ENCODE measurements around the gene VSNL1.

The VSNL1 gene

GRCh38 chr2:17515652-17516051 is 24.8 kb upstream of the VSNL1 start:
- no peak overlapping the region for H3K4ac ChIP-seq (ENCODE audit: low read depth in 1 of 2, low read length in 2 of 2)
- H3K27me3 ChIP-seq (ENCODE audit: control insufficient read depth in 1 of 2, insufficient read depth in 1 of 2, low read length in 2 of 2): peaks cover 0 to 7% of the 10 kb centered on the region in 2 experiments
- DNase-seq: no peak
- H2BK120ac ChIP-seq (ENCODE audit: low read depth, low read length): no peak overlapping the region
- no peaks in the 10 kb centered on the region for H3K9me3 ChIP-seq (ENCODE audit: control insufficient read depth, low read length)
- no peaks in the 10 kb centered on the region for H3K79me1 ChIP-seq (replicated peaks; ENCODE audit: low read length, poor library complexity, severe bottlenecking)
- H3K4me1 ChIP-seq (ENCODE audit: control insufficient read depth, insufficient read depth, low read depth, low read length): no peaks in the 10 kb centered on the region
- no peak overlapping the region for H4K91ac ChIP-seq (ENCODE audit: low read length)
- H2BK12ac ChIP-seq (ENCODE audit: low read length in 2 of 2): no peak overlapping the region
- no peak overlapping the region for H2AFZ ChIP-seq (ENCODE audit: low read depth, low read length)
- H3K4me3 ChIP-seq (ENCODE audit: insufficient read depth in 1 of 2, low read depth in 1 of 2, low read length in 2 of 2): no peak overlapping the region
- H3K27ac ChIP-seq (ENCODE audit: low read length, poor library complexity, severe bottlenecking): no peak overlapping the region
- H2BK15ac ChIP-seq (ENCODE audit: low read depth, poor library complexity, severe bottlenecking): no peak overlapping the region
- no peak overlapping the region for H4K8ac ChIP-seq (ENCODE audit: low read length)
- no peak overlapping the region for H2BK5ac ChIP-seq (ENCODE audit: low read depth, low read length, poor library complexity, severe bottlenecking)
- H3K23ac ChIP-seq (ENCODE audit: low read length in 2 of 2): no peak overlapping the region
- H3K14ac ChIP-seq (ENCODE audit: low read length in 2 of 2): no peak overlapping the region
- H2AK5ac ChIP-seq (ENCODE audit: low read length, severe bottlenecking): no peak overlapping the region
- H3K9ac ChIP-seq (ENCODE audit: low read length): no peak overlapping the region
- no peak overlapping the region for H3K4me2 ChIP-seq (ENCODE audit: low read length, poor library complexity, severe bottlenecking)
- no peak overlapping the region for H3K18ac ChIP-seq (ENCODE audit: low read depth in 1 of 2, low read length in 2 of 2)
- H3K36me3 ChIP-seq (ENCODE audit: control insufficient read depth in 1 of 2, insufficient read depth in 2 of 2, low read depth in 1 of 2, low read length in 2 of 2): no peaks in the 10 kb centered on the region

- Histone ChIP-seq H3K4ac (ENCODE audit: low read depth in 1 of 2, low read length in 2 of 2) (peak overlapping the region in 1 of 2 experiments; percentile 24), H2BK12ac (ENCODE audit: low read length in 2 of 2) (no peak overlapping the region), H2BK15ac (ENCODE audit: low read depth, poor library complexity, severe bottlenecking) (no peak overlapping the region), H3K4me3 (ENCODE audit: insufficient read depth in 1 of 2, low read depth in 1 of 2, low read length in 2 of 2) (peak overlapping the region; percentile 52 to 88), H3K4me1 (ENCODE audit: control insufficient read depth, insufficient read depth, low read depth, low read length) (no peaks in the 10 kb centered on the region), H3K18ac (ENCODE audit: low read depth in 1 of 2, low read length in 2 of 2) (peak overlapping the region in 1 of 2 experiments; percentile 45), H3K14ac (ENCODE audit: low read length in 2 of 2) (no peak overlapping the region), H3K79me1 (replicated peaks; ENCODE audit: low read length, poor library complexity, severe bottlenecking) (no peaks in the 10 kb centered on the region), H3K36me3 (ENCODE audit: control insufficient read depth in 1 of 2, insufficient read depth in 2 of 2, low read depth in 1 of 2, low read length in 2 of 2) (no peaks in the 10 kb centered on the region), H3K27ac (ENCODE audit: low read length, poor library complexity, severe bottlenecking) (peak overlapping the region; percentile 78), H2AFZ (ENCODE audit: low read depth, low read length) (no peak overlapping the region), H3K23ac (ENCODE audit: low read length in 2 of 2) (no peak overlapping the region), H4K91ac (ENCODE audit: low read length) (no peak overlapping the region), H3K9me3 (ENCODE audit: control insufficient read depth, low read length) (no peaks in the 10 kb centered on the region), H3K9ac (ENCODE audit: low read length) (peak overlapping the region; percentile 87), H3K27me3 (ENCODE audit: control insufficient read depth in 1 of 2, insufficient read depth in 1 of 2, low read length in 2 of 2) (peaks cover 0 to 7% of the 10 kb centered on the region in 2 experiments), H2AK5ac (ENCODE audit: low read length, severe bottlenecking) (no peak overlapping the region), H2BK5ac (ENCODE audit: low read depth, low read length, poor library complexity, severe bottlenecking) (no peak overlapping the region), H3K4me2 (ENCODE audit: low read length, poor library complexity, severe bottlenecking) (peak overlapping the region; percentile 78), H4K8ac (ENCODE audit: low read length) (no peak overlapping the region), H2BK120ac (ENCODE audit: low read depth, low read length) (no peak overlapping the region)
- no peak for DNase-seq
- WGBS: 51% methylated on average over 8 of the region's 8 CpGs
These were observed 22.9 kb upstream of the VSNL1 start for GRCh38 chr2:17517481-17518211.

- Histone ChIP-seq H3K4me3 (ENCODE audit: insufficient read depth in 1 of 2, low read depth in 1 of 2, low read length in 2 of 2) (peak within 1 kb of the TSS; percentile 52 to 88), H3K27ac (ENCODE audit: low read length, poor library complexity, severe bottlenecking) (peak within 1 kb of the TSS; percentile 78), H3K9ac (ENCODE audit: low read length) (peak within 1 kb of the TSS; percentile 88), H3K14ac (ENCODE audit: low read length in 2 of 2) (no peak within 1 kb of the TSS), H2AFZ (ENCODE audit: low read depth, low read length) (no peak within 1 kb of the TSS), H3K23ac (ENCODE audit: low read length in 2 of 2) (no peak within 1 kb of the TSS), H3K36me3 (ENCODE audit: control insufficient read depth in 1 of 2, insufficient read depth in 2 of 2, low read depth in 1 of 2, low read length in 2 of 2) (no peaks in the 10 kb centered on the region), H3K4ac (ENCODE audit: low read depth in 1 of 2, low read length in 2 of 2) (peak within 1 kb of the TSS in 1 of 2 experiments; percentile 24), H3K27me3 (ENCODE audit: control insufficient read depth in 1 of 2, insufficient read depth in 1 of 2, low read length in 2 of 2) (peaks cover 0 to 7% of the 10 kb centered on the region in 2 experiments), H3K9me3 (ENCODE audit: control insufficient read depth, low read length) (no peaks in the 10 kb centered on the region), H2BK15ac (ENCODE audit: low read depth, poor library complexity, severe bottlenecking) (no peak within 1 kb of the TSS), H3K4me2 (ENCODE audit: low read length, poor library complexity, severe bottlenecking) (peak within 1 kb of the TSS; percentile 81), H2AK5ac (ENCODE audit: low read length, severe bottlenecking) (no peak within 1 kb of the TSS), H3K18ac (ENCODE audit: low read depth in 1 of 2, low read length in 2 of 2) (peak within 1 kb of the TSS in 1 of 2 experiments; percentile 45), H3K4me1 (ENCODE audit: control insufficient read depth, insufficient read depth, low read depth, low read length) (no peaks in the 10 kb centered on the region), H2BK5ac (ENCODE audit: low read depth, low read length, poor library complexity, severe bottlenecking) (no peak within 1 kb of the TSS), H4K8ac (ENCODE audit: low read length) (no peak within 1 kb of the TSS), H3K79me1 (replicated peaks; ENCODE audit: low read length, poor library complexity, severe bottlenecking) (no peaks in the 10 kb centered on the region), H4K91ac (ENCODE audit: low read length) (no peak within 1 kb of the TSS), H2BK120ac (ENCODE audit: low read depth, low read length) (no peak within 1 kb of the TSS), H2BK12ac (ENCODE audit: low read length in 2 of 2) (no peak within 1 kb of the TSS)
- DNase-seq: peak; percentile 90
- WGBS: 2% methylated on average over 22 of the region's 38 CpGs
These were observed 22.0 kb upstream of the VSNL1 start, which contains the start of gene RAD51AP2 for GRCh38 chr2:17518212-17519154. Gene RAD51AP2, minus strand, starts transcription at chr2:17518440. Its CDS starts 25 bp downstream, at chr2:17518415.

GRCh38 chr2:17519486-17519885 is 21.0 kb upstream of the VSNL1 start:
- Histone ChIP-seq H3K4me3 (ENCODE audit: insufficient read depth in 1 of 2, low read depth in 1 of 2, low read length in 2 of 2) (no peak overlapping the region), H3K9me3 (ENCODE audit: control insufficient read depth, low read length) (no peaks in the 10 kb centered on the region), H3K14ac (ENCODE audit: low read length in 2 of 2) (no peak overlapping the region), H3K4me2 (ENCODE audit: low read length, poor library complexity, severe bottlenecking) (no peak overlapping the region), H3K4me1 (ENCODE audit: control insufficient read depth, insufficient read depth, low read depth, low read length) (no peaks in the 10 kb centered on the region), H4K8ac (ENCODE audit: low read length) (no peak overlapping the region), H2BK120ac (ENCODE audit: low read depth, low read length) (no peak overlapping the region), H3K27me3 (ENCODE audit: control insufficient read depth in 1 of 2, insufficient read depth in 1 of 2, low read length in 2 of 2) (peaks cover 0 to 7% of the 10 kb centered on the region in 2 experiments), H2BK5ac (ENCODE audit: low read depth, low read length, poor library complexity, severe bottlenecking) (no peak overlapping the region), H3K27ac (ENCODE audit: low read length, poor library complexity, severe bottlenecking) (no peak overlapping the region), H3K36me3 (ENCODE audit: control insufficient read depth in 1 of 2, insufficient read depth in 2 of 2, low read depth in 1 of 2, low read length in 2 of 2) (no peaks in the 10 kb centered on the region), H2AK5ac (ENCODE audit: low read length, severe bottlenecking) (no peak overlapping the region), H2BK15ac (ENCODE audit: low read depth, poor library complexity, severe bottlenecking) (no peak overlapping the region), H3K23ac (ENCODE audit: low read length in 2 of 2) (no peak overlapping the region), H2AFZ (ENCODE audit: low read depth, low read length) (no peak overlapping the region), H3K18ac (ENCODE audit: low read depth in 1 of 2, low read length in 2 of 2) (no peak overlapping the region), H3K79me1 (replicated peaks; ENCODE audit: low read length, poor library complexity, severe bottlenecking) (no peaks in the 10 kb centered on the region), H3K4ac (ENCODE audit: low read depth in 1 of 2, low read length in 2 of 2) (no peak overlapping the region), H3K9ac (ENCODE audit: low read length) (no peak overlapping the region), H2BK12ac (ENCODE audit: low read length in 2 of 2) (no peak overlapping the region), H4K91ac (ENCODE audit: low read length) (no peak overlapping the region)
- DNase-seq: peak; percentile 18

Data from mesenchymal stem cell (in vitro differentiated cells and primary cell).